SIG-M5 treated with dmso at 0.1 percent for 504 hours (cell line): Measurements from ENCODE around the gene SPHKAP.
"Not testable (repeated sequence)": the region's sequence is repeated elsewhere in the genome, so short reads cannot be mapped to it uniquely, and the experiment has no call there.

Experiments used
- DNase-seq: peaks from one replicate; lab custom pipeline; 2025; ENCODE audit not compliant: unreplicated experiment; lab: John Stamatoyannopoulos, UW

The SPHKAP gene

GRCh38 chr2:228181098-228182019 is at the start of gene SPHKAP:
Gene SPHKAP (minus strand): TSS chr2:228181687. CDS start chr2:228181598, 89 bp downstream.
- no peak for DNase-seq

- no peak for DNase-seq
Observed at GRCh38 chr2:228227466-228227865, 46.0 kb upstream of the SPHKAP start.

- DNase-seq, result peak; percentile 13
Observed at GRCh38 chr2:228224410-228224809, 42.9 kb upstream of the SPHKAP start.

GRCh38 chr2:228218593-228218992 is 37.1 kb upstream of the SPHKAP start:
- DNase-seq, result not testable (repeated sequence)

GRCh38 chr2:228197504-228197903 is 16.0 kb upstream of the SPHKAP start:
- DNase-seq, result no peak

- DNase-seq, result no peak
Observed at GRCh38 chr2:228180181-228181097, 1.0 kb downstream of the SPHKAP start.

- no peak for DNase-seq
Observed at GRCh38 chr2:228167290-228167689, 14.2 kb downstream of the SPHKAP start.

GRCh38 chr2:228164718-228165117 is 16.8 kb downstream of the SPHKAP start:
- no peak for DNase-seq

- DNase-seq, result no peak
Observed at GRCh38 chr2:228157841-228158240, 23.6 kb downstream of the SPHKAP start.

GRCh38 chr2:228144961-228145360 is 36.5 kb downstream of the SPHKAP start:
- DNase-seq, result no peak

- DNase-seq, result no peak
Observed at GRCh38 chr2:228140934-228141528, 40.5 kb downstream of the SPHKAP start.

- no peak for DNase-seq
Observed at GRCh38 chr2:228136027-228136426, 45.5 kb downstream of the SPHKAP start.

GRCh38 chr2:228135300-228135699 is 46.2 kb downstream of the SPHKAP start:
- no peak for DNase-seq

- no peak for DNase-seq
Observed at GRCh38 chr2:228131833-228132232, 49.7 kb downstream of the SPHKAP start.

GRCh38 chr2:228126401-228126800 is 55.1 kb downstream of the SPHKAP start:
- DNase-seq, result no peak

GRCh38 chr2:228118940-228119339 is 62.5 kb downstream of the SPHKAP start:
- DNase-seq, result no peak

- DNase-seq, result no peak
Observed at GRCh38 chr2:228107846-228108245, 73.6 kb downstream of the SPHKAP start.

GRCh38 chr2:228105526-228106250 is 75.8 kb downstream of the SPHKAP start:
- no peak for DNase-seq

GRCh38 chr2:228104215-228104614 is 77.3 kb downstream of the SPHKAP start:
- DNase-seq, result no peak

- DNase-seq, result no peak
Observed at GRCh38 chr2:228103379-228103778, 78.1 kb downstream of the SPHKAP start.

- no peak for DNase-seq
Observed at GRCh38 chr2:228102949-228103348, 78.5 kb downstream of the SPHKAP start.
